ENCODE data around the gene MEST. TPM values are rescaled to one million over a fixed set of nuclear protein-coding genes. Genes with fewer than 3 reads are reported as not detected.
A peak's percentile ranks its signal among the peaks of the same experiment; 100 is the strongest.
"Not testable (repeated sequence)": the region's sequence is repeated elsewhere in the genome, so short reads cannot be mapped to it uniquely, and the experiment has no call there.

MEST gene
- polyA plus RNA-seq, 1 donor from 2014 or later: 5.7 TPM

GRCh38 chr7:130490888-130491804, 739 bp upstream of the MEST start:
- Mint-ChIP-seq H3K36me3 (peaks cover 6% of the 10 kb centered on the region), H3K27me3 (peaks cover 26% of the 10 kb centered on the region), H3K4me1 (peaks cover 6 to 19% (median 15%) of the 10 kb centered on the region in 3 donors), H3K4me3 (peak overlapping the region; percentile 53 to 84 (median 71)), H3K27ac (peak overlapping the region in 1 of 3 donors; percentile 48), H3K9me3 (peaks cover 0 to 2% (median 0%) of the 10 kb centered on the region in 3 donors)

GRCh38 chr7:130492523-130493274, 814 bp downstream of the MEST start:
- H3K4me1 Mint-ChIP-seq: peaks cover 0 to 18% (median 7%) of the 10 kb centered on the region in 3 donors
- H3K27me3 Mint-ChIP-seq: peaks cover 20% of the 10 kb centered on the region
- peak overlapping the region in 2 of 3 donors; percentile 7 to 48 for H3K27ac Mint-ChIP-seq
- peaks cover 6% of the 10 kb centered on the region for H3K36me3 Mint-ChIP-seq
- H3K9me3 Mint-ChIP-seq: peaks cover 0 to 2% (median 0%) of the 10 kb centered on the region in 3 donors
- peak overlapping the region; percentile 8 to 70 (median 40) for H3K4me3 Mint-ChIP-seq

- H3K4me3 Mint-ChIP-seq: peak overlapping the region; percentile 8 to 70 (median 40)
- peaks cover 0 to 17% (median 7%) of the 10 kb centered on the region in 3 donors for H3K4me1 Mint-ChIP-seq
- H3K9me3 Mint-ChIP-seq: peaks cover 0 to 2% (median 0%) of the 10 kb centered on the region in 3 donors
- peaks cover 20% of the 10 kb centered on the region for H3K27me3 Mint-ChIP-seq
- H3K27ac Mint-ChIP-seq: peak overlapping the region in 2 of 3 donors; percentile 7 to 48
- H3K36me3 Mint-ChIP-seq: peaks cover 8% of the 10 kb centered on the region
These were observed 1.5 kb downstream of the MEST start for GRCh38 chr7:130493275-130493873.

GRCh38 chr7:130494431-130494858, 2.6 kb downstream of the MEST start:
- Mint-ChIP-seq H3K36me3 (peaks cover 8% of the 10 kb centered on the region), H3K27me3 (peaks cover 19% of the 10 kb centered on the region), H3K9me3 (peaks cover 0 to 2% (median 0%) of the 10 kb centered on the region in 3 donors), H3K27ac (no peak overlapping the region), H3K4me1 (peaks cover 0 to 11% (median 7%) of the 10 kb centered on the region in 3 donors), H3K4me3 (no peak overlapping the region)

- H3K27ac Mint-ChIP-seq: no peak overlapping the region
- no peak overlapping the region for H3K4me3 Mint-ChIP-seq
- H3K27me3 Mint-ChIP-seq: no peaks in the 10 kb centered on the region
- H3K4me1 Mint-ChIP-seq: no peaks in the 10 kb centered on the region
- H3K9me3 Mint-ChIP-seq: no peaks in the 10 kb centered on the region
- H3K36me3 Mint-ChIP-seq: peaks cover 13% of the 10 kb centered on the region
These were observed 8.6 kb downstream of the MEST start for GRCh38 chr7:130500463-130500862.

- peaks cover 13% of the 10 kb centered on the region for H3K36me3 Mint-ChIP-seq
- H3K9me3 Mint-ChIP-seq: no peaks in the 10 kb centered on the region
- no peaks in the 10 kb centered on the region for H3K27me3 Mint-ChIP-seq
- no peak overlapping the region for H3K27ac Mint-ChIP-seq
- H3K4me1 Mint-ChIP-seq: no peaks in the 10 kb centered on the region
- no peak overlapping the region for H3K4me3 Mint-ChIP-seq
These were observed 9.0 kb downstream of the MEST start for GRCh38 chr7:130500910-130501309.

GRCh38 chr7:130505753-130506152, 13.9 kb downstream of the MEST start:
- Mint-ChIP-seq H3K36me3 (peaks cover 17% of the 10 kb centered on the region), H3K9me3 (no peaks in the 10 kb centered on the region), H3K4me3 (no peak overlapping the region), H3K27ac (no peak overlapping the region), H3K4me1 (no peaks in the 10 kb centered on the region), H3K27me3 (no peaks in the 10 kb centered on the region)

- Mint-ChIP-seq H3K36me3 (peaks cover 17% of the 10 kb centered on the region), H3K27me3 (no peaks in the 10 kb centered on the region), H3K4me3 (no peak overlapping the region), H3K4me1 (no peaks in the 10 kb centered on the region), H3K27ac (no peak overlapping the region), H3K9me3 (no peaks in the 10 kb centered on the region)
These were observed 14.5 kb downstream of the MEST start for GRCh38 chr7:130506358-130506757.

- not testable (repeated sequence) for H3K36me3 Mint-ChIP-seq, H3K4me3 Mint-ChIP-seq, H3K27ac Mint-ChIP-seq, H3K4me1 Mint-ChIP-seq, H3K27me3 Mint-ChIP-seq, H3K9me3 Mint-ChIP-seq
These were observed 20.2 kb downstream of the MEST start for GRCh38 chr7:130512038-130512437.

GRCh38 chr7:130513447-130513846, 21.6 kb downstream of the MEST start:
- Mint-ChIP-seq H3K36me3 (no peaks in the 10 kb centered on the region), H3K27ac (no peak overlapping the region), H3K9me3 (no peaks in the 10 kb centered on the region), H3K4me3 (no peak overlapping the region), H3K4me1 (no peaks in the 10 kb centered on the region), H3K27me3 (no peaks in the 10 kb centered on the region)

GRCh38 chr7:130515315-130516040, 23.6 kb downstream of the MEST start:
- Mint-ChIP-seq H3K27me3 (no peaks in the 10 kb centered on the region), H3K36me3 (no peaks in the 10 kb centered on the region), H3K4me3 (no peak overlapping the region), H3K27ac (no peak overlapping the region), H3K4me1 (no peaks in the 10 kb centered on the region), H3K9me3 (no peaks in the 10 kb centered on the region)

GRCh38 chr7:130521258-130521951, 29.5 kb downstream of the MEST start:
- Mint-ChIP-seq H3K36me3 (no peaks in the 10 kb centered on the region), H3K27ac (no peak overlapping the region), H3K9me3 (no peaks in the 10 kb centered on the region), H3K27me3 (no peaks in the 10 kb centered on the region), H3K4me3 (no peak overlapping the region), H3K4me1 (no peaks in the 10 kb centered on the region)

- H3K4me3 Mint-ChIP-seq, H3K27ac Mint-ChIP-seq, H3K36me3 Mint-ChIP-seq, H3K9me3 Mint-ChIP-seq, H3K4me1 Mint-ChIP-seq, H3K27me3 Mint-ChIP-seq: not testable (repeated sequence)
These were observed 31.7 kb downstream of the MEST start for GRCh38 chr7:130523519-130524125.

- Mint-ChIP-seq H3K27me3 (no peaks in the 10 kb centered on the region), H3K4me1 (no peaks in the 10 kb centered on the region), H3K27ac (no peak overlapping the region), H3K4me3 (no peak overlapping the region), H3K9me3 (no peaks in the 10 kb centered on the region), H3K36me3 (peaks cover 2% of the 10 kb centered on the region)
These were observed 32.7 kb downstream of the MEST start for GRCh38 chr7:130524628-130525027.

All from IgD-negative memory B cell (primary cell).